Liver (tissue), 9 donors: ENCODE results near the gene DNASE2B. TPM values are rescaled to one million over a fixed set of nuclear protein-coding genes. Genes with fewer than 3 reads are reported as not detected.

Experiments used
- DNase-seq: peaks from one replicate; pipeline ENCODE4 v3.0.0-alpha.2; 2017; ENCODE audit warnings: low spot score
- H3K27ac ChIP-seq, 2 donors: one replicate each; pipeline ENCODE4 v1.7.0; 2013; ENCODE audit warnings: inconsistent platforms in 2 of 2, low read length in 2 of 2, control low read depth in 1 of 2, low read depth in 1 of 2, mild to moderate bottlenecking in 1 of 2
- H3K27me3 ChIP-seq, 4 donors: one replicate each; pipeline versions ENCODE4 v1.6.1 to v1.7.0; 2013; ENCODE audit warnings: low read length in 3 of 4, inconsistent platforms in 1 of 4, mild to moderate bottlenecking in 1 of 4, moderate library complexity in 1 of 4; ENCODE audit not compliant: control insufficient read depth in 4 of 4, insufficient read depth in 4 of 4
- H3K36me3 ChIP-seq, 4 donors: one replicate each; pipeline versions ENCODE4 v1.6.1 to v1.7.0; 2013; ENCODE audit warnings: low read length in 3 of 4, mild to moderate bottlenecking in 3 of 4, low read depth in 1 of 4, moderate library complexity in 1 of 4; ENCODE audit not compliant: control insufficient read depth in 4 of 4, insufficient read depth in 3 of 4
- H3K4me1 ChIP-seq, 4 donors: one replicate each; pipeline versions ENCODE4 v1.6.1 to v1.7.0; 2013; ENCODE audit warnings: low read length in 3 of 4, mild to moderate bottlenecking in 3 of 4, moderate library complexity in 1 of 4; ENCODE audit not compliant: control insufficient read depth in 4 of 4, insufficient read depth in 4 of 4
- H3K4me3 ChIP-seq, 3 donors: one replicate each; pipeline versions ENCODE4 v1.6.1 to v1.7.0; 2013; ENCODE audit warnings: low read length in 3 of 3, control low read depth in 1 of 3, low read depth in 1 of 3, mild to moderate bottlenecking in 1 of 3
- H3K9ac ChIP-seq, 2 donors: one replicate each; pipeline ENCODE4 v1.7.0; 2013; ENCODE audit warnings: low read length in 2 of 2, mild to moderate bottlenecking in 2 of 2, moderate library complexity in 2 of 2, control low read depth in 1 of 2, low read depth in 1 of 2
- H3K9me3 ChIP-seq, 4 donors: one replicate each; pipeline versions ENCODE4 v1.6.1 to v1.7.0; 2013; ENCODE audit warnings: low read length in 3 of 4; ENCODE audit not compliant: control insufficient read depth in 4 of 4
- EGR1 ChIP-seq, 2 donors: IDR thresholded peaks; 2 replicates each; pipeline ENCODE4 v1.6.1; 2016 to 2018; ENCODE audit warnings: antibody characterized with exemption in 2 of 2, low read depth in 2 of 2
- FOXA2 ChIP-seq: IDR thresholded peaks from 2 replicates; pipeline ENCODE4 v1.6.1; 2016; ENCODE audit warnings: antibody characterized with exemption
- HNF4A ChIP-seq, 2 donors: conservative IDR thresholded peaks; 2 replicates each; pipeline ENCODE4 v1.6.1; 2016; ENCODE audit warnings: antibody characterized with exemption in 2 of 2, mild to moderate bottlenecking in 2 of 2
- HNF4G ChIP-seq: IDR thresholded peaks from 2 replicates; pipeline ENCODE4 v1.6.1; 2016; ENCODE audit warnings: antibody characterized with exemption
- JUND ChIP-seq, 2 donors: IDR thresholded peaks; 2 replicates each; pipeline ENCODE4 v1.6.1; 2016; ENCODE audit warnings: antibody characterized with exemption in 2 of 2
- NR2F2 ChIP-seq: IDR thresholded peaks from 2 replicates; pipeline ENCODE4 v1.6.1; 2016; ENCODE audit warnings: antibody characterized with exemption
- RAD21 ChIP-seq, 2 donors: IDR thresholded peaks; 2 replicates each; pipeline ENCODE4 v1.6.1; 2016; ENCODE audit warnings: antibody characterized with exemption in 2 of 2, mild to moderate bottlenecking in 2 of 2
- RXRA ChIP-seq, 2 donors: IDR thresholded peaks; 2 replicates each; pipeline ENCODE4 v1.6.1; 2017 to 2018; ENCODE audit warnings: antibody characterized with exemption in 2 of 2, mild to moderate bottlenecking in 1 of 2
- SP1 ChIP-seq: IDR thresholded peaks from 2 replicates; pipeline ENCODE4 v1.6.1; 2018; ENCODE audit warnings: antibody characterized with exemption, mild to moderate bottlenecking
- WGBS: extraction: QIAGEN DNeasy Blood & Tissue Kit; methylation state at CpG from one replicate; pipeline ENCODE4 v1.1.7; 2013; 5-methylcytosine and 5-hydroxymethylcytosine counted together
- polyA plus RNA-seq, 2 donors: library from polyadenylated mRNA; stranded (reverse) in 1 of 2; unstranded in 1 of 2; fragments of 200-250 nt in 1 of 2; fragments of >200 nt in 1 of 2; fragmentation: Nextera tagmentation in 1 of 2; extraction: Ambion mirVana in 1 of 2; gene quantifications; one replicate each; pipeline versions ENCODE4 v1.2.1 to v1.2.3, GENCODE V29; 2013 to 2015
- total RNA-seq, 2 donors: library from RNA; depleted of rRNA; stranded (reverse); fragments of >200 nt; gene quantifications; one replicate each; pipeline ENCODE4 v1.2.3, GENCODE V29; 2014
- TF ChIP-seq, protein P1 (sequence below): IDR thresholded peaks from 2 replicates; pipeline ENCODE4 v1.6.1; 2016; ENCODE audit warnings: antibody characterized with exemption, mild to moderate bottlenecking
- TF ChIP-seq, protein P2 (sequence below): IDR thresholded peaks from 2 replicates; pipeline ENCODE4 v1.6.1; 2016; ENCODE audit warnings: antibody characterized with exemption
- TF ChIP-seq, protein P3 (sequence below): fragments of 150-350 bp; IDR thresholded peaks from 2 replicates; pipeline ENCODE4 v1.5.1; 2017; ENCODE audit warnings: improper control_type of control experiment, low read depth, low read length; ENCODE audit not compliant: missing input control
- donor health status: healthy.
- donor health status: healthy.
- donor health status: healthy.
- donor health status: healthy.
- donor health status: healthy.

The DNASE2B gene
- total and polyA plus RNA-seq, 4 donors = not detected

DNA sequence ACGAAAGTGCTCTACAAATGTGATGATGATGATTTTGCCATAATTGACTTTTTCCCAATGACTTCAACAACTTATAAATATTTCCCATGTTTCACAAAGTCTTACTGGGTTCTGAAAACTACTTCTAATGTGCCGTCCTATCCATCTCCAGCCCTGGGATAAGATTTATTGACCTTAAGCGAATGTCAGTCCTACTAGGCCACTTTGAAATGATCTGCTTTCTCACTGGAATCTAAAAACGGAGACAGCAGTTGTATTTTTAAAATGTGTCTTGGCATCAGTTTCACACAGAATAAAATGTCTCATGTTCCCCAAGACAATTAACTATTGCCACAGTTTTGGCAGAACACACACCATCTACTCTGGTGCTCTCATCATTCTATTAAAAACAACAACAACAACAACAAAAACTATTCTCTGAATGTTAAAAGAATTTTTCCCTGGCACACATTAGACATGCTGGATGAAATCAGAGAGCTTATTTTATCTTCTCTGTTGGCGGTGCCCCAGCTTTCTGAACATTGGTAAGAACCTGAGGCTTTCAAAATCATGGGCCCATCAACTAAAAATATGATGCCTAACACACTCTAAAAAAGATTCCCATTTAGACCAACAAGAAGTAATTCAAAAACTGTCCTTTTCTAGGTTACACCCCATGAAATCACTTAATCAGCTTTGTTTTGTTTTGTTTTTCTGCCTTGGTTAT lies 23.1 kb upstream of the DNASE2B start (continued):
- TF ChIP-seq, protein P1, sequence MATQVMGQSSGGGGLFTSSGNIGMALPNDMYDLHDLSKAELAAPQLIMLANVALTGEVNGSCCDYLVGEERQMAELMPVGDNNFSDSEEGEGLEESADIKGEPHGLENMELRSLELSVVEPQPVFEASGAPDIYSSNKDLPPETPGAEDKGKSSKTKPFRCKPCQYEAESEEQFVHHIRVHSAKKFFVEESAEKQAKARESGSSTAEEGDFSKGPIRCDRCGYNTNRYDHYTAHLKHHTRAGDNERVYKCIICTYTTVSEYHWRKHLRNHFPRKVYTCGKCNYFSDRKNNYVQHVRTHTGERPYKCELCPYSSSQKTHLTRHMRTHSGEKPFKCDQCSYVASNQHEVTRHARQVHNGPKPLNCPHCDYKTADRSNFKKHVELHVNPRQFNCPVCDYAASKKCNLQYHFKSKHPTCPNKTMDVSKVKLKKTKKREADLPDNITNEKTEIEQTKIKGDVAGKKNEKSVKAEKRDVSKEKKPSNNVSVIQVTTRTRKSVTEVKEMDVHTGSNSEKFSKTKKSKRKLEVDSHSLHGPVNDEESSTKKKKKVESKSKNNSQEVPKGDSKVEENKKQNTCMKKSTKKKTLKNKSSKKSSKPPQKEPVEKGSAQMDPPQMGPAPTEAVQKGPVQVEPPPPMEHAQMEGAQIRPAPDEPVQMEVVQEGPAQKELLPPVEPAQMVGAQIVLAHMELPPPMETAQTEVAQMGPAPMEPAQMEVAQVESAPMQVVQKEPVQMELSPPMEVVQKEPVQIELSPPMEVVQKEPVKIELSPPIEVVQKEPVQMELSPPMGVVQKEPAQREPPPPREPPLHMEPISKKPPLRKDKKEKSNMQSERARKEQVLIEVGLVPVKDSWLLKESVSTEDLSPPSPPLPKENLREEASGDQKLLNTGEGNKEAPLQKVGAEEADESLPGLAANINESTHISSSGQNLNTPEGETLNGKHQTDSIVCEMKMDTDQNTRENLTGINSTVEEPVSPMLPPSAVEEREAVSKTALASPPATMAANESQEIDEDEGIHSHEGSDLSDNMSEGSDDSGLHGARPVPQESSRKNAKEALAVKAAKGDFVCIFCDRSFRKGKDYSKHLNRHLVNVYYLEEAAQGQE = no peak
- no peak for TF ChIP-seq JUND (IDR thresholded peaks at IDR 0.05)
- TF ChIP-seq, protein P2, sequence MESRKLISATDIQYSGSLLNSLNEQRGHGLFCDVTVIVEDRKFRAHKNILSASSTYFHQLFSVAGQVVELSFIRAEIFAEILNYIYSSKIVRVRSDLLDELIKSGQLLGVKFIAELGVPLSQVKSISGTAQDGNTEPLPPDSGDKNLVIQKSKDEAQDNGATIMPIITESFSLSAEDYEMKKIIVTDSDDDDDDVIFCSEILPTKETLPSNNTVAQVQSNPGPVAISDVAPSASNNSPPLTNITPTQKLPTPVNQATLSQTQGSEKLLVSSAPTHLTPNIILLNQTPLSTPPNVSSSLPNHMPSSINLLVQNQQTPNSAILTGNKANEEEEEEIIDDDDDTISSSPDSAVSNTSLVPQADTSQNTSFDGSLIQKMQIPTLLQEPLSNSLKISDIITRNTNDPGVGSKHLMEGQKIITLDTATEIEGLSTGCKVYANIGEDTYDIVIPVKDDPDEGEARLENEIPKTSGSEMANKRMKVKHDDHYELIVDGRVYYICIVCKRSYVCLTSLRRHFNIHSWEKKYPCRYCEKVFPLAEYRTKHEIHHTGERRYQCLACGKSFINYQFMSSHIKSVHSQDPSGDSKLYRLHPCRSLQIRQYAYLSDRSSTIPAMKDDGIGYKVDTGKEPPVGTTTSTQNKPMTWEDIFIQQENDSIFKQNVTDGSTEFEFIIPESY = no peak
- TF ChIP-seq RXRA (IDR thresholded peaks at IDR 0.05) = no peak
- TF ChIP-seq HNF4G = no peak

DNA sequence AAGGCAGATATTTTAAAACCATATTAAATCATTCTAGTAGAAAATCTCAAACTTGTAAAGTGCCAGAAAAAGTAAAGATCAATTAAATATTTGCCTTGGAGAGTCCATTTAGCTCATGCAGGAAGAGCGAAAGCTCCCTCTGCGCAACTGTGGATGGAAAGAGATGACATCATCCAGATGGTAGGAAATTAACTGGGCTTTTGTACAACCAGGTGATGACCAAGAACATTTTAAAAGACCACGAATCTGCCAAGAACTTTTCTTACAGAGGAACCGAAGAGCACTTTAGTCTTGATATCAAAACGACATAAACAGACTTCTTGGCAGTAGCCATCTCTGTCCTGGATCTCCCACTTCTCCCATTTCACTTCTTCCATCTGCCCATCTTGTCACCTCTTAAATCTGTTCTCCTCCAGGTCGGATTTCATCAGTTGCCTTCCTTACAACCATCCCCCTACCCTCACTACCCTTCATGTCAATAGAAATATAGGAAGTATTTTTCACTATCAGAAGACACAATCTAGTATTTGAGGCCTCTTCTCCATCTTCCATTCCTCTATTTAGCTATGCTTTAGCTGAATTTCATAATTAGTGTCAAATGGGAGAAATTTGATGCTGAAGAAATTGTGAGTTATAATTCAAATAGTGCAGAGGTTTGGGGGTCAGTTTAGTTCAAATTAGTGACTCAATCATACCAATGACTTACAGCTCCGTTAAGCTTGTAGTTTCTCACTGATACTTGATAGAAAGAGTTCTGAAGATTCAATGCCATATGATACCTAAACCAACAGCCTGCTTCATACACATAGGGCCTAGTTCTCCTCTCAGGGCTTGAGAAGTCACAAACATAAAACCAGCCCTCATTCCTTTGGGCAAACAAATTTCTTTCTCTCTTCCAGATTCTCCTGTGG lies 22.0 kb upstream of the DNASE2B start:
- 88% methylated on average over 7 of the region's 7 CpGs for WGBS
- DNase-seq = no peak
- TF ChIP-seq, protein P2 = no peak
- TF ChIP-seq HNF4A (conservative IDR thresholded peaks at IDR 0.05) = no peak
- TF ChIP-seq, protein P3, sequence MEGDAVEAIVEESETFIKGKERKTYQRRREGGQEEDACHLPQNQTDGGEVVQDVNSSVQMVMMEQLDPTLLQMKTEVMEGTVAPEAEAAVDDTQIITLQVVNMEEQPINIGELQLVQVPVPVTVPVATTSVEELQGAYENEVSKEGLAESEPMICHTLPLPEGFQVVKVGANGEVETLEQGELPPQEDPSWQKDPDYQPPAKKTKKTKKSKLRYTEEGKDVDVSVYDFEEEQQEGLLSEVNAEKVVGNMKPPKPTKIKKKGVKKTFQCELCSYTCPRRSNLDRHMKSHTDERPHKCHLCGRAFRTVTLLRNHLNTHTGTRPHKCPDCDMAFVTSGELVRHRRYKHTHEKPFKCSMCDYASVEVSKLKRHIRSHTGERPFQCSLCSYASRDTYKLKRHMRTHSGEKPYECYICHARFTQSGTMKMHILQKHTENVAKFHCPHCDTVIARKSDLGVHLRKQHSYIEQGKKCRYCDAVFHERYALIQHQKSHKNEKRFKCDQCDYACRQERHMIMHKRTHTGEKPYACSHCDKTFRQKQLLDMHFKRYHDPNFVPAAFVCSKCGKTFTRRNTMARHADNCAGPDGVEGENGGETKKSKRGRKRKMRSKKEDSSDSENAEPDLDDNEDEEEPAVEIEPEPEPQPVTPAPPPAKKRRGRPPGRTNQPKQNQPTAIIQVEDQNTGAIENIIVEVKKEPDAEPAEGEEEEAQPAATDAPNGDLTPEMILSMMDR = no peak
- no peak for TF ChIP-seq NR2F2
- no peak for TF ChIP-seq SP1
- TF ChIP-seq EGR1 (IDR thresholded peaks at IDR 0.05; ENCODE audit: low read depth in 2 of 2) = no peak
- no peak for TF ChIP-seq RAD21 (IDR thresholded peaks at IDR 0.05)
- TF ChIP-seq FOXA2 = no peak
- TF ChIP-seq RXRA (IDR thresholded peaks at IDR 0.05) = no peak
- H3K27me3 ChIP-seq = no peaks in the 10 kb centered on the region
- H3K9me3 ChIP-seq = no peaks in the 10 kb centered on the region
- H3K4me3 ChIP-seq = no peak overlapping the region
- H3K4me1 ChIP-seq = no peaks in the 10 kb centered on the region
- H3K27ac ChIP-seq = no peak overlapping the region
- no peaks in the 10 kb centered on the region for H3K36me3 ChIP-seq
- H3K9ac ChIP-seq = no peak overlapping the region
